ENCODE data around the gene GALNT6.
A peak's percentile ranks its signal among the peaks of the same experiment; 100 is the strongest.

GALNT6 gene

GRCh38 chr12:51378749-51379148, 12.5 kb downstream of the GALNT6 start:
- DNase-seq = no peak

GRCh38 chr12:51377099-51377984, 13.9 kb downstream of the GALNT6 start:
- DNase-seq = no peak

GRCh38 chr12:51374856-51375255, 16.4 kb downstream of the GALNT6 start:
- no peak for DNase-seq

- no peak for DNase-seq
Observed at GRCh38 chr12:51374361-51374760, 16.8 kb downstream of the GALNT6 start.

- no peak for DNase-seq
Observed at GRCh38 chr12:51373187-51373586, 18.0 kb downstream of the GALNT6 start.

GRCh38 chr12:51372021-51372420, 19.2 kb downstream of the GALNT6 start:
- DNase-seq = no peak

GRCh38 chr12:51371295-51371953, 19.8 kb downstream of the GALNT6 start:
- DNase-seq = peak; percentile 8

GRCh38 chr12:51370667-51371066, 20.5 kb downstream of the GALNT6 start:
- no peak for DNase-seq

- no peak for DNase-seq
Observed at GRCh38 chr12:51369581-51369980, 21.6 kb downstream of the GALNT6 start.

GRCh38 chr12:51368640-51369517, 22.3 kb downstream of the GALNT6 start:
- peak; percentile 94 for DNase-seq

- DNase-seq = no peak
Observed at GRCh38 chr12:51365276-51365675, 25.9 kb downstream of the GALNT6 start.

GRCh38 chr12:51364001-51364400, 27.2 kb downstream of the GALNT6 start:
- DNase-seq = no peak

- no peak for DNase-seq
Observed at GRCh38 chr12:51362747-51363342, 28.4 kb downstream of the GALNT6 start.

GRCh38 chr12:51362307-51362706, 28.9 kb downstream of the GALNT6 start:
- DNase-seq = no peak

GRCh38 chr12:51361161-51362016, 29.8 kb downstream of the GALNT6 start:
- no peak for DNase-seq

GRCh38 chr12:51360315-51360714, 30.9 kb downstream of the GALNT6 start:
- no peak for DNase-seq

- DNase-seq = no peak
Observed at GRCh38 chr12:51359851-51360250, 31.4 kb downstream of the GALNT6 start.

- no peak for DNase-seq
Observed at GRCh38 chr12:51358496-51358895, 32.7 kb downstream of the GALNT6 start.

- peak; percentile 16 for DNase-seq
Observed at GRCh38 chr12:51357374-51358047, 33.7 kb downstream of the GALNT6 start.

- DNase-seq = peak; percentile 51
Observed at GRCh38 chr12:51351913-51352532, 39.2 kb downstream of the GALNT6 start.

GRCh38 chr12:51349026-51349425, 42.2 kb downstream of the GALNT6 start:
- DNase-seq = no peak
